ENCODE results near the gene PAM16.

Gene PAM16

GRCh38 chr16:4298761-4299522 lies 52.2 kb downstream of the PAM16 start:
- DNase-seq (ENCODE audit: low read depth) = no peak

DNA sequence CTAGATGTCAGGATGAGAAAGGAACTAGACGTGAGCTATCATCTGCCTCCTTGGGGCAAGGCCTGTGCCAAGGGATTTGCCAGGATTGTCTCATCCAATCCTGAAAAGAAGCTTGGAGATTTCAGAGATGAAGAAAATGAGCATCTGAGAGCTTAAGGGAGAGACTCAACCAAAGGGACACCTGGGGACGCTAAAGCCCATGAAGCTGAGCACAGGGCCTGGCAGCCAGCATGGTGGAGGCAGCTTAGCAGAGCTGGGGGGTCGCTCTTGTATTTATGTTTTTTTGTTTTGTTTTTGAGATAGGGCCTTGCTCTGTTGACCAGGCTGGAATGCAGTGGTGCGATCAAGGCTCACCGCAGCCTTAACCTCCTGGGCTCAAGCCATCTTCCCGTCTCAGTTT lies 53.6 kb downstream of the PAM16 start:
- DNase-seq (ENCODE audit: low read depth) = no peak

- no peak for DNase-seq (ENCODE audit: low read depth)
Observed at GRCh38 chr16:4295581-4295980, 55.5 kb downstream of the PAM16 start.

DNA sequence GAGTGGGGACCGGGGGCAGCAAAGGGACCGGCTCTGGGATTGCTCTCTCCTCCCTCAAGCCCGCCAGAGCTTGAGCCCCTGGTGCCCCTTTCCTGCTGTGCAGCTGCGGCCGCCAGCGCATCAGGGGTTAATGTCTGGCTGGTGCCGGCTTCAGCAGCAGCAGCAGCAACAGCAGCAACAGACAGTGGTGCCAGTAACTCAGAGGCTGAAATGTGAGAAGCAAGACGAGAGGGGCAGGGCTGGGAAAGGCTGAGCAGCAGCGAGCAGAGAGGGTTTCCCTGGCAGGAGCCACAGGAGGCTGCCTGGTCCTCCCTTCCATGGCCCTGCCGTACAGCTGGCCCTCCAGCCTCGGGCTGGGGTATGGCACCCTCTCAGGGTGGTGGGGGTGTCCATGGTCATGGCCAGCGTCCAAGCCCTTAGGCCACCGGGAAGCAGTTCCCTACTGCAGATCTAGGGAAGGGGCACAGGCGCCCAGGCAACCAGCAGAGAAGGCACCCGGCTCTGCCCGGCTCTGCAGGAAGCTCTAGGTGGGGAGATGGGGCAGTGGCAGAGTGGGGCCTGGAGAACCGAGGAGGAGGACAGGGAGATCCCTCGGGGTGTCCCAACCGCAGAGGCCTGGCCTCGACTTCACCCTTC lies 57.2 kb downstream of the PAM16 start:
- no peak for DNase-seq (ENCODE audit: low read depth)

GRCh38 chr16:4293181-4293716 lies 57.9 kb downstream of the PAM16 start:
- no peak for DNase-seq (ENCODE audit: low read depth)

- DNase-seq (ENCODE audit: low read depth) = no peak
Observed at GRCh38 chr16:4291699-4292098, 59.4 kb downstream of the PAM16 start.

All from activated T-helper 1 cell treated with Interleukin-2 at 50 U/mL for 16 hours (primary cell).